GM18873 (cell line): ENCODE data around the gene PWWP2B.

Experiments
- ATAC-seq: cut with Tn5 transposase; IDR thresholded peaks from one replicate; pipeline ENCODE4 v1.9.1; 2021; ENCODE audit warnings: mild to moderate bottlenecking, moderate library complexity, moderate number of reproducible peaks; ENCODE audit not compliant: unreplicated experiment, low FRiP score

PWWP2B gene

GRCh38 chr10:132442636-132443035 is 45.6 kb downstream of the PWWP2B start:
- ATAC-seq: no peak

DNA sequence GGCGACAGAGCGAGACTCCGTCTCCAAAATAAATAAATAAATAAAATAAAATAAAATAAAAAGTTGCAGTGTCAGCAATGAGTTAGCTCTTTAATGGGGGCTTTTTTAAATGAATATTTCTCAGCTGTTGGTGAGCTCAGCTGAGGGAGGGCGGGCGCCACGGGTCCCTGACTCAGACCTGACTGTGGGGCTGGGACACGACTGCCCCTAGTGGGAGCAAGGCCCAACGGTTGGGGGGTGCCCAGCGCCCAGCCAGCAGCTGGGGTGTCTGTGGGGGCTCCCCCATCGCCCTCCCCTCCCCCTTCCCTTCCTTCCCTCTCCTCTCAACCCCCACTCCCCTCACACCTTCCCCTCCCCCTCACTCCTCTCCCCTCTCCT is 46.6 kb downstream of the PWWP2B start:
- no peak for ATAC-seq

GRCh38 chr10:132443983-132444876 is 47.2 kb downstream of the PWWP2B start:
- no peak for ATAC-seq

DNA sequence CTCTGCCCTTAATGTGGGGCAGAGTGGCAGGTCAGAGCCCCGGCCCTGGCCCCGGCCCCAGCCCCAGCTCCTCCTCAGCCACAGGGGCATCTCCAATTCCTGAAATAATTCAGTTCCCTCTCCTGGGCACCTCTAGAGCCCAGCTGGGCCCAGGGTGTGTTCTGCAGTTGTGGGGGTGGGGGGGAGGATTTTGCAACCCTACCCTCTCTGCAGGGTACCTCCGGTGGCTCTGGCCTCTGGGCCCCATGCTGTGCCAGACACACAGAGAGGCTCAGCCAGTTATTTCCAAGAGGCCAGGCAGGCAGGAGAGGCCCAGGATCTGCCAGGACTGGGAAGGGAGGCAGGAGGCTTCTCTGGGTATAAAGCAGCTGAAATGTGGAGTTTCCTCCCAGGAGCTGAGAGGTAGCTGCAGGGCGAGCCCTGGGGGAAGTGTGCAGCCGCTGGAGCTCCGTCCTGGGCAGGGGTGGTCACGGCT is 47.9 kb downstream of the PWWP2B start:
- no peak for ATAC-seq

DNA sequence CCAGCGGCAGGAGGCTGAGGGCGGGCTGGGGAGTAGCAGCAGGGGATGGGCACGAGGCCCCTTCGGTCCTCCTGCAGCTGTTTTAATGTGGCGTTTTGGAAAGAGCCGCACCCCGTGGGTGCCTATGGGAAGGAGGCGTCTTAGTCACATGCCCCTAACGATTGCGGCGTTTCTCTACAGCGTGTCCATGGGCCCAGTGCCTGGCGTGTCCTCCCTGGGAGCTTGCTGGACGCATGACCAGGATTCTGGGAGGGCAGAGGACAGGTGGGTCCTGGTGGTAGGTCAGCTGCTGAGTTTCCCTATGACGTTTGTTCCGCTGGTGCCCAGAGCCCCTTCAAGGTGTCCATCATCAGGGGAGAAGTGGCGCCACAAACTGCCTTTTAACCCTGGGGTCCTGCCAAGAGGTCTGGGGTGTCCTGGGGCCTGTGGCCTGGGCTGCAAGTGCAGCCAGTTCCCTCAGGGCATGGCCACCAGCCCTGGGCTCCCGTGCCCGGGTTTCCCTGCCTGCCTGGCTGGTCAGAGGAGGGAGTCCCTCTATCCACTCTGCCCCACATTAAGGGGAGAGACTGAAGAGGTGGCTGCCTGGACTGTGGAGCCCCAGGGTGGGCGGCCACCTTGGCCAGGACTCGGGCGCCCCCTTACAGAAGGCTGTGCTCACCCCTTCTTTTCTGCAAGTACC is 48.7 kb downstream of the PWWP2B start:
- ATAC-seq: no peak

DNA sequence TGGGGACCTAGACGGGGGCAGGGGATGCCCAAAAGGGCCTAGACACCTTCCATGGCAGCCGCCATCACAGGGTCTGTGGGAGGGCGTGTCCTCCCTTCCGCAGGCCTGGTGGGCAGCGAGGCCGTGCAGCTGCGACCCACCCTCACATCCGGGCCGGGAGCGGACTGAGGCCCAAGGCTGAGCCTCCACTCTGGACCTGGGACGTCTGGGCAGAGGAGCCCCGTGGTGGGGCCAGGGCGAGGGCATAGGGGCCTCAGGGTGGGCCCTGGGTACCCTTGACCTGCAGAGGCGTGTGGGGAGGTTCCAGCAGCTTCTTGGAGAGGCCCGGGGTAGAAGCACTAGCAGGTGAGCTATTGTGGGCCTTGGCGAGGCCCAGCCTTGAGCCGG is 49.2 kb downstream of the PWWP2B start:
- ATAC-seq: no peak

GRCh38 chr10:132446661-132447445 is 49.9 kb downstream of the PWWP2B start:
- no peak for ATAC-seq

DNA sequence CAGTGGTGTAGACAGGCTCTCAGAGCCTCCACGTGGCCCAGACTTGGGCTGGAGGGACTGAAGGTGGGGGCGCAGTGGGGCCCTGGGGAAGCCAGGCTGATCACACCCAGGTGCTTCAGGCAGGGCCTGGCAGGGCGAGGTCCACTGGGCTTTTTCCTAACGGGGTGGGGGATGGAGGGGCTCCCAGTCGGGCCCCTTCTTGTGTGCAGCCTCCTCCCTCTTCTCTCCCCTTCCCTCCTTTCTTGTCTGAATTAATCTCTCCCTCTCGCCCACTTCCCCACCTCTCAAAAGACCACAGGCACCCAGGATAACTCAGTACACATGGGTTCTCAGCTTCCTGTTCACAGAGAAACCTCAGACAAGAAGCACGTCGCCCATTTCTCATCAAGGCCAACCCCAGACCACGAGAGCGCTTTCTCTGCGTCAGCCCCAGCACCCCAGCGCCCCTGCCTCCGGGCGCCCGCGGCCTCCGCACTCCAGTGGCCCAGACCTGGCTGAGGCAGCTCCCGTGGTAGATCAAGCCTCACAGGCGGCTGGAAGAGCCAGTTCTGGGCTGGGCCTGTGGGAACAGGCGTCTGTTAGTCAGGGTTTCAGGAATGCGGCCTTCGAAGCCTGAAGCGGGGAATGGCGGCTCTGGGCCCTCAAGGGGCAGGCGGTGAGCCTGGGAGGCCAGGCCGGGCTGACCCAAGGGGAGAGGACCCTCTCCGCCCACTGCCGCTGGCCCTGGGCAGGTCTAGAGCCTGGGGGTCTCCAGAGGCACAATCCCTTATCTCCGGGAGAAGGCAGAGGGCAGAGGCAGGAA is 50.6 kb downstream of the PWWP2B start:
- no peak for ATAC-seq

GRCh38 chr10:132448248-132448731 is 51.3 kb downstream of the PWWP2B start:
- ATAC-seq: no peak

DNA sequence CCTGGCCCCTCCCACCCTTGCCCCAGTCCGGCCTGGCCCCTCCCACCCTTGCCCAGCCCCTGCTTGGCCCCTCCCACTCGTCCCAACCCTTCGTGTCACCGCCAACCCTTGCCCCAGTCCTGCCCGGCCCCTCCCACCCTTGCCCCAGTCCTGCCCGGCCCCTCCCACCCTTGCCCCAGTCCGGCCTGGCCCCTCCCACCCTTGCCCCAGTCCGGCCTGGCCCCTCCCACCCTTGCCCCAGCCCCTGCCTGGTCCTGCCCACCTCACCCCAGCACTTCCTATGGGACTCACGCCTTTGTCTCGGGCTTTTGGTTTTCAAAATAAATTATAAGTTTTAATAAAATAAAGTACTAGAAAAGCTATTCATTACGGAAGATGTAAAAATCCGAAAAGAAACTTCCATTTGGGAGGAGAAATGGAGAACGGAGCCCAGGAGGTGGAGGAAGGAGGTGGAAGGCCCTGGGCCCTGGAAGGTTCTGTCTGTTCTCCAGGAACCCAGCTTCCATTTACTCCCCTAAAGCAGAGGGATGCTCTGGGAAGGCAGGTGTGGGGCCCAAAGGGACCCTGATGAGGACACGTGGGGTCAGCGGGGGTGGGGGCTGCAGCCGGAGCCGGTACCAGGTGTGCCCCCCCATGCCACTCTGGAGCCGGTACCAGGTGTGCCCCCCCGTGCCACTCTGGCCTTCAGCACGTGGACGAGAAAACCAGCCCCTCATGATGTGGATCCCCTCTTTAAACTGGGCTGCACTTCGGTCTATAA is 52.2 kb downstream of the PWWP2B start:
- ATAC-seq: no peak

DNA sequence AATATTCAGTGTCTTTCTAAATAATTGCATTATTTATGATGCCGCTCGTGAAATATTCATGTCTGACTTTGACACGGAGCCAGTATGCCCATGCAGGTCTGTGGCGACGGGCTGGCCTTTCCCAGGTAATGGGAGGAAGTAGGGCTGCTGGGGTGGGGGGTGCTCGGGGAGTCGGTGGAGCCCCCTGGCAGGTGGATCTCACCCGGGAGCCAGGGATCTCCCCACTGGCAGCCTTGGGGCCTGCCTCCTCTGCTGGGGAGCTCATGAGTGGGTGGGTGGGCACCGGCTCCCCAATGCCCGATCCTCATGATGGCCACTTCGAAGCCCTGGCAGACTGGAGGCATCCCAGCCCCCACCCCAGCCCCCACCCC is 52.8 kb downstream of the PWWP2B start:
- no peak for ATAC-seq

GRCh38 chr10:132450466-132450824 is 53.4 kb downstream of the PWWP2B start:
- ATAC-seq: no peak

DNA sequence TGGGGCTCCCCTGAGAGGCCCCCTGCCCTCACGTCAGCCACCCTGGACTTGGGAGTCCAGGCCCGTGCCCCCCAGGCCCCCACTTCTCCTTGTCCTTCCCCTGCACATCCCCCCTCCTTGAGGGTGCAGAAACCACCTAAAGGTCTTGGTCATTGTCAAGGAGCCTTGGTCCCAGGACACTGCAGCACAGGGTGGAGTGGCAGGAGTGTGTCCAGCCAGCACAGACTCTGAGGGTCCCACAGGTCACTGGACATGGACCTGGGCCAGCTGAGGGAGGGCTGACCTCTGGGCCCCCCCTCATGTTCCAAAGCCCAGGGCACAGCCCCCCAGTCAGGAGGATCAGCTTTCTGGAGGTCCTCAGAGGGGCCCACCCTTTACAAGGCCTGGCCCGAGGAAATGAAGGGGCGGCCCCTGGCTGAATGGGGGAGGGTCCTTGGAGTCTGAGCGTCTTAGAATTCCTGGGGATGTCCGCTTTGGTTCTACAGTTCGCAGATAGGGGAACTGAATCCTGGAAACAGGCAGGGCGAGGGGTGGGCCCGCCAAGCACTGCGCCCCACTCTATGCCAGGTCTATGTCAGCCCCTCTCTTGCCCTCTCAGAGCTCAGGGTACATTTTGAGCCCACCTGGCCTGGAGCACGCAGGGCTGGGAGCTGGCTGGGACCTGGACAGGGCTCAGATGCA is 54.0 kb downstream of the PWWP2B start:
- ATAC-seq: no peak

- no peak for ATAC-seq
These were observed 54.7 kb downstream of the PWWP2B start for GRCh38 chr10:132451506-132452215.

- ATAC-seq: no peak
These were observed 55.2 kb downstream of the PWWP2B start for GRCh38 chr10:132452216-132452650.

GRCh38 chr10:132452651-132453469 is 55.9 kb downstream of the PWWP2B start:
- no peak for ATAC-seq

- no peak for ATAC-seq
These were observed 56.5 kb downstream of the PWWP2B start for GRCh38 chr10:132453470-132453861.
